ENCODE results near the gene HOXD12.
A peak's percentile ranks its signal among the peaks of the same experiment; 100 is the strongest.

HOXD12 gene

DNA sequence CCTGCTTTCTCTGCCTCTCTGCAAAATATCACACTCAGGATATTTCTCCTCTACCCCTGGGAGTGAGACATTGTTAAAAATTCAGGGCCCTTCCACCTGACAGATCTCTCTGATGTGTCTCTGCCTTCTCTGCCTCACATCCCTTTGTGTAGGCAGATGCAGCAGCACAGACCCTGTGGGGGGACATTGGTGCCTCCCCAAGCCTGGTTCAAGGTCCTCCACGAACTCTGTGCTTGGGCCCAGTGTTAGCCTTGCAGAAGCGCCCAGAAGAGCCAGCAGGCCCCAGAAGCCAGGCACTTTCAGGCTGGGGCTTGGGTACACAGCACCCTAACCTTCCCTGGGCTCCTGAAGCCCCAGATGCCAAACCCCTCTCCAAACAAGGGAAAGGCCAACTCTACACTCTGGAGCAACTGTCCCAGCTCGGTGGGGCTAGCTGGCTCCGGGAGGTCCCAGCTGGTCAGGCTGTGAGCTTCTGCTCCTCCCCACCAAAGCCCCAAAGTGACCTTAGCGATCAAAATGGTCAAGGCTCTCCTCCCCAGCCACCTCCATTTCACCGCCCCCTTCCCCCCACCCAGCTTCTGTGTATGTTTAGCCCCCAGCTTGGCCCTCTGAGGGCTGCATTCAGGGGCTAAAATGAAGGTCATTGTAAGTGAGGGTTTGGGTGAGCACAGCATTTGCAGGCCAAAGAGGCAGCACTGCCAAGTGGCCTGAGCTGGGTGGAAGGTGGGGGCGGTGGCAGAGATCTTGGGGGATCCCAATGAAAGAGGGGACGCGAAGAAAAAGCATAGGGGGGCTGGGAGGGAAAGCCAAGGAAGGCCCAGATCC lies 25.6 kb downstream of the HOXD12 start:
- Mint-ChIP-seq H3K27ac (no peak overlapping the region), H3K4me3 (no peak overlapping the region), H3K4me1 (ENCODE audit: low read depth) (peaks cover 22% of the 10 kb centered on the region), H3K9me3 (no peaks in the 10 kb centered on the region), H3K27me3 (peaks cover 75% of the 10 kb centered on the region), H3K36me3 (ENCODE audit: low read depth) (no peaks in the 10 kb centered on the region)

- Mint-ChIP-seq H3K27ac (no peak overlapping the region), H3K4me1 (ENCODE audit: low read depth) (peaks cover 24% of the 10 kb centered on the region), H3K9me3 (no peaks in the 10 kb centered on the region), H3K27me3 (peaks cover 71% of the 10 kb centered on the region), H3K36me3 (ENCODE audit: low read depth) (peaks cover under 1% of the 10 kb centered on the region), H3K4me3 (no peak overlapping the region)
Measured at GRCh38 chr2:176125772-176126054, 26.1 kb downstream of the HOXD12 start.

DNA sequence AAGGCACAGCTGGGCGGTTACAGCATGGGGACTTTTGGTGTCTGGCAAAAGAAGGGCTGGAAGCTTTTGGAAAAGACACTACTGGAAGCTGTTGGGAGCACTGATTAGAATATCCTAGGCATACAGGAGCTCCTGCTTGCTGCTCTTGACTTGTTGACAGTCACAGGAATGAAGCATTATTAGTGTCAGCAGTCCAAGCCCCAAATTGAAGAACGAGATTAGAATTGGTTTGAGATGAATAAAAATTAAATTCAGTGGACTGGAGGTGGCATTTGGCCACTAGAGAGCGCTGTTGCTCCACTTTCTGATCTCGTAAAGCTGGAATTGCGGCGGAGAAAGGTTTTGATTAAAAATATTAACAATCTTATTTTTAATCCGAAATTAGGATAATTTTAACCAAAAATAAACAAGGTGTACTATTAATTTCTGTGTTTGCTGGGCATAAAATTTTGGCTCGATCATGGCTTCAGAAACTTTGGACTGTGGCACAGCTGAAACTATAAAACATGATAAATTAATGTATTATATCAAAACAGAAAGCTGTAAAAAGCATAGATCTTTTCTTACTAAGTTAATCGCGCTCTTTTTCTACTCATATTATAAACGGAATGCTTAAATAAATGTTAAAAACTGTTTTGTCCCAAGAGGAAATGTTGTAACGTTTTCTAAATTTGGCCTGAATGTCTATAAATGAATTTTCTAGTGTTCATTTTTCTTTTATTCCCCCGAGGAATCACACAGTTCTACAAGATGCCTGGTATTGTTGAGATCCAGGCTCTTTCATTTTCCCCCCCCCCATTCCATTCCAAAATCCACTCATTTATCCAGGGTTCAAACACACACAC lies 27.6 kb downstream of the HOXD12 start:
- peaks cover 6% of the 10 kb centered on the region for H3K36me3 Mint-ChIP-seq (ENCODE audit: low read depth)
- peaks cover 36% of the 10 kb centered on the region for H3K4me1 Mint-ChIP-seq (ENCODE audit: low read depth)
- H3K27me3 Mint-ChIP-seq, result peaks cover 76% of the 10 kb centered on the region
- no peak overlapping the region for H3K4me3 Mint-ChIP-seq
- H3K9me3 Mint-ChIP-seq, result no peaks in the 10 kb centered on the region
- H3K27ac Mint-ChIP-seq, result no peak overlapping the region

GRCh38 chr2:176127774-176128072 lies 28.1 kb downstream of the HOXD12 start:
- H3K36me3 Mint-ChIP-seq (ENCODE audit: low read depth), result peaks cover 6% of the 10 kb centered on the region
- H3K4me3 Mint-ChIP-seq, result no peak overlapping the region
- no peak overlapping the region for H3K27ac Mint-ChIP-seq
- peaks cover 40% of the 10 kb centered on the region for H3K4me1 Mint-ChIP-seq (ENCODE audit: low read depth)
- H3K27me3 Mint-ChIP-seq, result peaks cover 82% of the 10 kb centered on the region
- H3K9me3 Mint-ChIP-seq, result no peaks in the 10 kb centered on the region

GRCh38 chr2:176128172-176128981 lies 28.8 kb downstream of the HOXD12 start:
- H3K27ac Mint-ChIP-seq, result peak overlapping the region; percentile 24
- H3K9me3 Mint-ChIP-seq, result no peaks in the 10 kb centered on the region
- peaks cover 40% of the 10 kb centered on the region for H3K4me1 Mint-ChIP-seq (ENCODE audit: low read depth)
- peaks cover 6% of the 10 kb centered on the region for H3K36me3 Mint-ChIP-seq (ENCODE audit: low read depth)
- H3K4me3 Mint-ChIP-seq, result peak overlapping the region; percentile 50
- H3K27me3 Mint-ChIP-seq, result peaks cover 87% of the 10 kb centered on the region

- H3K9me3 Mint-ChIP-seq, result no peaks in the 10 kb centered on the region
- peaks cover 87% of the 10 kb centered on the region for H3K27me3 Mint-ChIP-seq
- peaks cover 34% of the 10 kb centered on the region for H3K4me1 Mint-ChIP-seq (ENCODE audit: low read depth)
- peaks cover 6% of the 10 kb centered on the region for H3K36me3 Mint-ChIP-seq (ENCODE audit: low read depth)
- peak within 1 kb of the TSS; percentile 59 for H3K4me3 Mint-ChIP-seq
- peak within 1 kb of the TSS; percentile 61 for H3K27ac Mint-ChIP-seq
Measured at GRCh38 chr2:176128982-176129796, 29.6 kb downstream of the HOXD12 start, which contains the start of gene HOXD8. Gene HOXD8 (plus strand): TSS chr2:176129705. CDS start chr2:176130367, 662 bp downstream.

DNA sequence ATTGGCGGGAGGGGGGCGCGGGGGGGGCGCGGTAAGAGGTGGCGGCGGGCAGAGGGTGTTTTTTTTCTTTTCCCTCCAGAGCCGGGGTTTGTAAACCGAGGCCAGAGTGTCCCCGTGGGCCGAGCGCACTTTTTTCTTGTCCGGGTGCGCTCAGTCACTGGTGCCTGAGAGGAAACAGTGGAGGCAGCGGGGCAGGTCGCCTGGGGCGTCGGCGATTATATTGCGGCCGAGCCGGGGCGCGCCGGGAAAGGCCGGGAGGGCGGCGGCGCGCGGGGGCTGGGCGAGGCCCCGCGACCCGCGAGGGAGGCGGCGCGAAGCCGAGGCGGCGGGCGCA lies 30.2 kb downstream of the HOXD12 start:
- peak overlapping the region; percentile 30 for H3K4me3 Mint-ChIP-seq
- H3K9me3 Mint-ChIP-seq, result no peaks in the 10 kb centered on the region
- H3K27me3 Mint-ChIP-seq, result peaks cover 87% of the 10 kb centered on the region
- no peak overlapping the region for H3K27ac Mint-ChIP-seq
- H3K4me1 Mint-ChIP-seq (ENCODE audit: low read depth), result peaks cover 34% of the 10 kb centered on the region
- H3K36me3 Mint-ChIP-seq (ENCODE audit: low read depth), result peaks cover 6% of the 10 kb centered on the region

GRCh38 chr2:176130147-176130956 lies 30.8 kb downstream of the HOXD12 start:
- Mint-ChIP-seq H3K27ac (peak overlapping the region; percentile 75), H3K4me3 (peak overlapping the region; percentile 59)

GRCh38 chr2:176130957-176131847 lies 31.6 kb downstream of the HOXD12 start:
- Mint-ChIP-seq H3K4me3 (peak overlapping the region; percentile 59), H3K27ac (peak overlapping the region; percentile 75), H3K4me1 (ENCODE audit: low read depth) (peaks cover 40% of the 10 kb centered on the region), H3K27me3 (peaks cover 89% of the 10 kb centered on the region), H3K9me3 (no peaks in the 10 kb centered on the region), H3K36me3 (ENCODE audit: low read depth) (peaks cover 6% of the 10 kb centered on the region)

More at GRCh38 chr2:176130147-176130956, 30.8 kb downstream of the HOXD12 start:
- Mint-ChIP-seq H3K27me3 (peaks cover 89% of the 10 kb centered on the region), H3K36me3 (ENCODE audit: low read depth) (peaks cover 6% of the 10 kb centered on the region), H3K9me3 (no peaks in the 10 kb centered on the region), H3K4me1 (ENCODE audit: low read depth) (peaks cover 34% of the 10 kb centered on the region)

DNA sequence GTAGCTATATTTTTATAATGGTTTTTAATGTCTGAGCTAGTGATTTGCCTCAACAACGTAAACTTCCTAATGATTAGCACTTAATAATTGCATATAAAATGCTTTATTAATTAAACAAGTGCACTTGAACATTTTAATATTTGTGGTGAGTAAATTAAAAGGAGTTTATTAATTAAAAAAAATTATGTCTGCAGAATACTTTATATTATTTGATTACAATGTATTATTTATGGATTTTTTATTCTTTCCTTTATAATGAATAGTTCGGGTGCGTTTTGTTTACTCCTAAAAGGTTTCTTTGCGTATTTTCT lies 32.2 kb downstream of the HOXD12 start:
- peaks cover 6% of the 10 kb centered on the region for H3K36me3 Mint-ChIP-seq (ENCODE audit: low read depth)
- peaks cover 40% of the 10 kb centered on the region for H3K4me1 Mint-ChIP-seq (ENCODE audit: low read depth)
- peak overlapping the region; percentile 80 for H3K4me3 Mint-ChIP-seq
- H3K9me3 Mint-ChIP-seq, result no peaks in the 10 kb centered on the region
- H3K27ac Mint-ChIP-seq, result no peak overlapping the region
- peaks cover 84% of the 10 kb centered on the region for H3K27me3 Mint-ChIP-seq

- peak overlapping the region; percentile 80 for H3K4me3 Mint-ChIP-seq
- peaks cover 84% of the 10 kb centered on the region for H3K27me3 Mint-ChIP-seq
- H3K4me1 Mint-ChIP-seq (ENCODE audit: low read depth), result peaks cover 42% of the 10 kb centered on the region
- H3K27ac Mint-ChIP-seq, result peak overlapping the region; percentile 42
- H3K36me3 Mint-ChIP-seq (ENCODE audit: low read depth), result peaks cover 6% of the 10 kb centered on the region
- H3K9me3 Mint-ChIP-seq, result no peaks in the 10 kb centered on the region
Measured at GRCh38 chr2:176132205-176133171, 32.9 kb downstream of the HOXD12 start.

GRCh38 chr2:176133389-176133788 lies 33.8 kb downstream of the HOXD12 start:
- Mint-ChIP-seq H3K27me3 (peaks cover 84% of the 10 kb centered on the region), H3K9me3 (no peaks in the 10 kb centered on the region), H3K4me3 (no peak overlapping the region), H3K4me1 (ENCODE audit: low read depth) (peaks cover 40% of the 10 kb centered on the region), H3K27ac (no peak overlapping the region), H3K36me3 (ENCODE audit: low read depth) (peaks cover 7% of the 10 kb centered on the region)
